NOMO-1 (cell line): ENCODE results near the gene HOXB4.

ENCODE experiments used
- DNase-seq, 2 experiments: peaks; one replicate each; lab custom pipeline; 2025; ENCODE audit not compliant: unreplicated experiment in 2 of 2; lab: John Stamatoyannopoulos, UW

HOXB4 gene

GRCh38 chr17:48615047-48615962 is 37.2 kb upstream of the HOXB4 start, which contains the start of gene HOXB8:
Gene HOXB8 (minus strand): TSS chr17:48615292. CDS start chr17:48614704, 588 bp downstream.
- DNase-seq, result no peak

DNA sequence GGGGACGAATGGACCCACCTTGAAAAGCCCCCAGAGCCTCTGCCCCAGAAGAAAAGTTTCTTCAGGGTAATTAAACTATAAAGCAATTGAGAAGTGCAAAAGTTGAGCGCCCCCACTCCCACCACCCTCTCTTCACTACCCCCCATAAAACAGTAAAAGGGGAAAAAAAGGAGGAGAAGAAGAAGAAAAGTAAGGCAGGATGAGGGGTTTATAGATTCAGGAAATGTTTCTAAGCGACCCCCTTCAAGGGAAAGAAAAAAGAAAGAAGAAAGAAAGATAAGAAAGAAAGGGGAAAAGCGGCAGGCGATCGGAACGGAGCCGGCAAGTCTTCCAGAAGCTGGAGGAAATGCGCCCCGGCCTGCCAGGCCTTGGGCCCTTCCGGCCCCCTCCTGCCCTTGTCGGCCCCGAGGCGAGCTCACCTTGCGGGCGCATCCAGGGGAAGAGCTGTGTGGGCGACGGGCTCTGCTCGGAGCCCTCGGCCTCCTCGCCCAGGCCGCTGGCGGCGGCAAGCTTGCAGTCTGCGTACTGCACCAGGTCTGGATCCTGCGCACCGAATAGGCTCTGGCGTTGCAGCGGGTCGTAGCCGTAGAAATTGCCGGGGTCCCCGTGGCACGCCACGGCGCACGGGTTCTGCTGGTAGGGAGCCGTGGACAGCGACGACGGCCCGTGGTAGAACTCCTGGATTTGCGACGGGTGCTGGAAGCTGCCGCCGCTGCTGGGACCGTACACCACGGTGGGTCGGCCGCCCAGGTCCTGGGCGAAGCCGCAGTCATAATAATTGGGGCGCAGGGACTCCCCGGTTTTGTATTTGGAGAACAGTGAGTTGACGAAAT is 35.9 kb upstream of the HOXB4 start:
- DNase-seq, result no peak

DNA sequence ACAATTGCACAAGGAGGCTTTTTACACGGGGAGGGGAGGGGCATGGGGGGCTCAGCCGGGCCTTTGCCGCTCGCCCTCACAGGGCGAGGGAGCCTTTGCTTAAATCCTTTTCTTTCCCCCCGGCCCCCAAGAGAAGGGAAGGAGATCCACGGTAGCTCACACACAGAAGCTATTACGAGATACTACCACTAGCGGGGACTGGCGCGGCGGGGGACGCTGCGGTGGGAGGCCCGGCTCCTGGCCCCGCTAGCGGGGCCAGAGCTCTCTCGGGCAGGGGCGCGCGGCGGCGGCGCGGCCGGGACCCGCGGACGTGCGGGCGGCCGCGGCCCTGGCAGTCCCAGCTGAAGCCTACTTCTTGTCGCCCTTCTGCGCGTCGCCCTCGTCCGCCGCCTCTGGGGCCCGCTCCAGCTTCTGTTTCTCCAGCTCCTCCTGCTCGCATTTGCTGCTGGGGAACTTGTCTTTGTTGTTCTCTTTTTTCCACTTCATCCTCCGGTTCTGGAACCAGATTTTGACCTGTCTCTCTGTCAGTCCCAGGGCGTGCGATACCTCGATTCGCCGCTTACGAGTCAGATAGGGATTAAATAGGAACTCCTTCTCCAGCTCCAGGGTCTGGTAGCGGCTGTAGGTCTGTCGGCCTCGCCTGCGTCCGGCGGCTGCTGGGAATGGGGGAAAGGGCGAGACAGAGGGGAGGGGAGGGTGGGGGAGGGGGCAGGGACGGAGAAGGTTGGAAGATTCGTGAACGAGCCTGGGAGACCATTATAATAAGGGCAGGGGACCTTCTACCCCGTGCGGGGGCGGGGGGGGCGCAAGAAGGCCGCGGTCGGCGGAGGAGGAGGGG is 34.9 kb upstream of the HOXB4 start:
- DNase-seq, result peak; percentile 43 to 45

- no peak for DNase-seq
Measured at GRCh38 chr17:48612456-48612853, 34.3 kb upstream of the HOXB4 start.

GRCh38 chr17:48611681-48612455 is 33.7 kb upstream of the HOXB4 start:
- no peak for DNase-seq

DNA sequence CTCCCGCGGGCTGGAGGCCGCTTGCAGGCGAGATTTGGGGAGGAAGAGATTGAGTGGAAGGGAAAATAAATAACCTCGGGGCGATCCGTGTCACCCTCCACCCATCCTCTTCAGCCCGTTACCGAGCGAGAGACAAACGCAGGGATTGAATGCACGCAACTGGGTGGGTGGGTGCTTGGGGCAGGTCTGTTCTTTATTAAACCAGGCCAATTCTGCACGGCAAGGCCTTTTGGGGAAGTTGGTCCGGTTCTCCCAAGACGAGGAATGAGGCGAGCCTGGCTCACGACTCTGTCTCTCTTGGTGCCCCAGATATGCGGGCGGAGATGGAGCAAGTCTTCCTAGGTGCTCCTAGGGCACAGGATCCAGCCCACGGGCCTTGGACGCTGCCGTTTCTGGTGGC is 33.1 kb upstream of the HOXB4 start:
- DNase-seq, result no peak

DNA sequence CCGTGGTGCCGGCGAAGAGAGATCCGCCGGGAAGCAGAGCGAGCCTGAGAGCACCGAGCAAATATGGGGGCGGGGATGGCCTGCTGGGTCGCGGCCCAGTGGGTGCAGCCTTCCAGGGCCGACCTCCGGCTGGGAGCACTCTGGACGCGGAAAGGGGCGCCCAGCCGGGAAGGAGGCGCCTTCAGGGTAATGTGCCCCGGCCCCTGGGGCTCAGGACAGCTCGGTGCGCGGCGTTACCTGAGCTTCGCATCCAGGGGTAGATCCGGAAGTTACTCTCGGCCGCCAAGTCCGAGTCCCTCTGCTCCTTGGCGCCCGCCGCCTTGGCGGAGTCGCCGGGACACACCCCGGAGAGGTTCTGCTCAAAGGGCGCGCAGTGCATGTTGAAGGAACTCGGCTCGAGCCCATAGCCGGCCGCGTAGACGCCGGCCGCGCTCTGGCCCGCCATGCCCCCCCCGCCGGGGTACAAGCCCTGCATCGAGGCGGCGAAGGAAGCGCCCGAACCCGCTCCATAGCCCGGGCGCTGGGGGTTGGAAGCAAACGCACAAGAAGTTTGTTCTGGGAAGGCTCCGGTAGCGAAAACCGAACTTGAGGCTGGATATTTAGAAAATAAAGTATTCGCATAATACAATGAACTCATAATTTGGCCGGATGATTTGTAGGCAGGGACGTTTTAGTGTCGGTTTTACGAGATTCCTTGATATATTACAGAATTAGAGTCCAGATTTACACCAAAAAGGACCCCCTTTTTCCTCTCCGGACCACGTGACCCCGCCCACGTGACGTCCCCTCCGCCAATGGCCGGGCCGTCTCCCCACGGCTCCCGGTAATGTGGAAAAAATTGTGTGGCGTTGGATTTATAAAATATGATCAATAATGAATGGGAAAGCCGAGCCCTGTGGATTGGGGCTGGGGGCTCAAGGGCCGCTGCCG is 32.4 kb upstream of the HOXB4 start, which contains the start of gene HOXB7:
TSS of gene HOXB7 (minus strand) at position 736 of the 930 bp plus-strand sequence. CDS start at position 637, 99 bp downstream.
- no peak for DNase-seq

DNA sequence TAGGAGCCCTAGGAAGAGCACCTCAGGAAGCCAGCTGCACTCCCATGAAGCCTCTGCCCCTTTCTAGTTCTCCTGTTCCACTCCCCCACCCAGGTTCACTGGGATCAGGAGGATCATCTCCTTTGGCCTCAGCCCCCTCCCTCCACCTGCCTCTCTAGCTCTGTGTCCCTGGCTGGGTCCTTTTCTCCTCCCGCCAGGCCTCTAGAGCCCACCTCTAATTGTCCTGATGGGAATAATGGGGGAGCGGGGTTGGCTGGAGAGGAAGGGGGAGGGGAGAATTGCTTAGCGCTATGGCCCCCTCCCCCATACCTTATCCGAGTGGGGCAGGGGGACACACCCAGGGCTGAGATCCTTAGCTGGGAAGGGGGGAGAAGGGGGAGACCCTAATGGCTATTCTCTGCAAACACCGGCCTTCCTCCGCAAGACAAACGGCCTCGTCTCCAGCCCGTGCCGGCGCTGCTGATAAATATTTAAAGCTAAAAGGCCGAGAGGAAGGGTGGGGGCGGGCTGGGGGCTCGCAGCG is 31.7 kb upstream of the HOXB4 start:
- no peak for DNase-seq

- DNase-seq, result no peak
Measured at GRCh38 chr17:48609033-48609432, 30.9 kb upstream of the HOXB4 start.

DNA sequence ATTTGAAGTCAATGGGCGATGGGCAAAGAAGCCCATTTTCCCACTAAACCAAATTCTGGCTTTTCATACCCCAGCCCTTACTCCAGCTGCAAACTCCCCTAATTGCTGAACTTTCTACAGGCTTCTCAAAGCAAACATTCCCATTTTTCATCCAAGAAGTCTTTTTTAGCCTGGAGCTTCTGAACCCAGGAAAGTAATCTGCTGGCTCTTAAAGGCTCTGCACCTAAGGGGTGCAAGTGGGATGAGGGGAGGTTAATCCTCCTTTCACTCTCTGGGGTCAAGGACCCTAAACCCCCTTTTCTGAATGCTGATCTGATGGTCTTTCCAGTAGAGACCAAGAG is 30.3 kb upstream of the HOXB4 start:
- no peak for DNase-seq

- no peak for DNase-seq
Measured at GRCh38 chr17:48606892-48607614, 28.9 kb upstream of the HOXB4 start.

GRCh38 chr17:48605991-48606891 is 28.1 kb upstream of the HOXB4 start:
- no peak for DNase-seq

GRCh38 chr17:48605409-48605919 is 27.3 kb upstream of the HOXB4 start:
- DNase-seq, result no peak

- no peak for DNase-seq
Measured at GRCh38 chr17:48604770-48605329, 26.7 kb upstream of the HOXB4 start, which contains the start of gene HOXB6. Gene HOXB6 (minus strand): TSS chr17:48604986. CDS start chr17:48598150, 6,836 bp downstream.

GRCh38 chr17:48603959-48604769 is 26.0 kb upstream of the HOXB4 start:
- no peak for DNase-seq
